Measurements from ENCODE around the gene NTN1.

The NTN1 gene

DNA sequence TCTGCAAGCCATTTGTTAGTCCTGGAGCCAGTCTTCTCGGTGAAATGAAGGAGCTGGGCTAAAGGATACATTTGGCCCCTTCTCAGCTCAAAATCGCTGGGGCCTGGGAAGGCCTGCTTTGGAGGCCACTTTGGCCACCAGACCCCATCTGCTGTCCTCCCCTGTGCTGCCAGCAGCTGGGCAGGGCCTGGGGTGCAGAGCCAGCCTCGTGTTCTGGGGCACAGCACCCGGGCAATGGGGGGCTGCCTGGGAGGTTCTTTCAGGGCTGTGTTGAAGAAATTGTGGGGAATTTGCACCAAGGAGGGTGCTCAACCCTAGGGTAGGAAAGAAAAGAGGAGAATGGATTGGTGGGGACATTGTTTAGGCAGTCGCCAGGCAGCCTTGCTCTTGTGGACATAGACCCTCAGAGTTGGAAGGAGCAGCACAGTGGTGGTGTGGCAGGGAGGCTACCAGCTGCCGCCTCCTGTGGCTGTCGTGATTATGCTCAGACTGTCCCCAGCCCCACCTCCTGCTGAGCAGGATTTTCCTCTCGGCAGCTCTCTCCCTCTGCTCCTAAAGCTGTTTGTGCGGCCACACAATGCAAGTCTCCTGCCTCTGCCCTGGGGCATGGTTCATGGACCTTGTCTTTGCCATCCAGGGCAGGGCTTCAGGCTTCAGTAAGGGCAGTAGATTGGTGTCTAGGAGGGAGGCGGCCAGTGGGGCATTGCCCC is 174.8 kb downstream of the NTN1 start:
- DNase-seq (ENCODE audit: low read depth): no peak

DNA sequence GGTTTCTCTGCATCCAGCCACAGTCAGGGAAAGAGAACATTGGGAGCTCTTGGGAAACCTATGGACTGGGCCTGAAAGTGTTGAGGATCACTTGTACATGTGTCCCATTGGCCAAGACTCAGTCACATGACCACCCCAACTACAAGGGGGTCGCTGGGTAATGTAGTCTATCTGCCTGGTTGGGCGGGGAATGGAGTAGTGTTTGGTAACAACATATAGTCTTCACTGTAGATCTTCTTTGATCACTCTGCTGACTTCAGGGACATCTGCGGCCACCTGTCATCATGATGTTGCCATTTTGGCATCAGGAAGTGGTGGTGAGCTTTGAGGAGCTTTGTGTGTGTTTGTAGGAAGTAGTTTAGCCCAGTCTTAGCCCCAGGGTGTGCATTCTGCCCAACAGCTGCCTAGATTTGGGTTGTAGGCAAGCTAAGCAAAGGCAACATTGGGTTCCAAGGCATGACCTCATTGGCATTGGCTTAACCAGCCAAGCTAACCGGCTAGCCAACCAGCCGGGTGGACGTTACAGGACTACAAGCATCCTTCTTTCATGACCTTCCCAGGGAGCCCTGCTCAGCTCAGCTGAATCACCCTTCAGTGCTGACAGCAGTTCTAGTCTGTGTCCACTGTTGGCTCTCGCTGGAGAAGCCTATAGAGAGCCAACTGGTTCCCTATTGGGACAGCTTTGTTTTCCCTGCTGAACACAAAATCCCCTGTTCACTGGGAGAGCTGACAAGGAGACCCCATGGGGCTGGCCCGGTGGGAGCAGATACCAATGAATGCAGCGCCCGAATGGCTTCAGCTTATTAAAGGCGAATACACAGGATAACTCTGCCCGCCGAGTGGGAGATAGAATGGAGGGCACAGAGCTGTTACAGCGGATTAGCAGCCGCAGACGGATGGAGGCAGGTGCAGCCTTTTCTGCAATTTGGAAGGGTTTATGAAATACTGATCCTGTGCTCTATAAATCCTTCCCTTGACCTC is 178.6 kb downstream of the NTN1 start:
- no peak for DNase-seq (ENCODE audit: low read depth)

DNA sequence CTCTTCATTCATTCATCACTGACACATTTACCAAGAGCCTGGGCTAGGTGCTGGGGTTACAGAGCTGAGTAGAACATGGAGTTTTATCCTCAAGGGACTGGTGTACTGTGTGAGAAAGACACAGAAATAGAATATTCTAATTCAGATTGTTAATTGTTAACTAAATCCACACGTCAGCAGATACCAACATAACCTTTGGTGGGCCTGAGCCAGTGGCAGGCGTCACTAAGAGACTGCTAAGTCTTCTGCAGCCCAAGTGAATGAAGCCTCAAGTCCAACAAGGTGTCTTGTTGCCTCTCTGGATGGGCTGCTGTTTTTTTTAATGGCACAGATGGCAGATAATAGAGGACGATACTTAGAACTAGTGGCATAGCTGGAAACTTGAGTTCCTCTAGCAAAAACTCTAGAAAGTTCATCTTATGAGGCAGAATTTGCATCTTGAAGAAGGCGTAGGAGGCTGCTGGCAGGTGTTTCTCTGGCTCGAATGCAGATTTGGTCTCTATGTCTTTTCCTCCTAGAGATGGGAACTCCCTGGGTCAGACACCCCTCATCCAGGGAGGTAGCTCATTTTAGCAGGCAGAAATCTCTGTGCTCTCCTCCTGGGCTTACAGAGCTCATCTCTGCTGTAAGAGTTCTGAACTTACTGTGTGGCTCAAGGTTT is 179.5 kb downstream of the NTN1 start:
- no peak for DNase-seq (ENCODE audit: low read depth)

- DNase-seq (ENCODE audit: low read depth): no peak
Measured at GRCh38 chr17:9202532-9202931, 181.2 kb downstream of the NTN1 start.

- no peak for DNase-seq (ENCODE audit: low read depth)
Measured at GRCh38 chr17:9203771-9204425, 182.6 kb downstream of the NTN1 start.

GRCh38 chr17:9204637-9205329 is 183.5 kb downstream of the NTN1 start:
- DNase-seq (ENCODE audit: low read depth): no peak

DNA sequence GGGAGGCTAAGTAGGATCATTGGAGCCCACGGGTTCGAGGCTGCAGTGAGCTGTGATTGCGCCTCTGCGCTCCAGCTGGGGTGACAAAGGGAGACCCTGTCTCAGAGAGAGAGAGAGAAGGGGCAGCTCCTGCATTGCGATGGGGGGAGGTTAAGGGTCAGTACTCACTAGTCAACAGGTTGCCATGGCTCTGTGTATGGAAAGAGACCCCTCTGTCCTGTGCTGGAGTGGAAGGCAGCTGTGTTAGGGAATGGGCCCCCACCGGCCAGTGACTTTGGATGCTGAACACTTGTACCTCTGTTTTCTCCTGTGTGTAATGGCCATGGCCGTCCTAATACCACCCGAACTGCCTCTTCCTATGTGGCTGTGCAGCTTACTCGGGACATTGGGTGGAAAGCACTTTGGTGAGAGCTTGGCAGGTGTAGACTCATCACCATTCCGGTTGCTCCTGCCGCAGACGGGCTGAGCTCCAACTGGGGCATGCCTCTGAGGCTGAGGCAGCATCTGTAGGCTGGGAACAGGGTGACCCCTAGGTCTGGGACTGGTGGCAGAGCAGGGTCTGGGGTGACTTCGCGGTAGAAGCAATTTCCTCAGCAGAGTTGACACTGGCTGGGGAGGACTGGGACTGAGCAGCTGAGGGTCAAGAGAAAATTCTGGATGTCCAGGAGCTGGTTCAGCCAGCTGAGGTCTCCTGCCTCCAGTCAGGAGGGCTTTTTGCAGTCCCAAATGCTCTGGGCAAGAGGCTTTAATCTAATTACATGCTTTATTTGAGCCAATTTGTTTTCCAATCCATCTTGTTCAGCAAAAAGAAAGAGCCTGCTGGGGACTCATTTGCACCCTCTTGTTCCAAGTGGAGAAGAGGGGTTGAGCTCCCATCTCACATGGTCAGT is 184.5 kb downstream of the NTN1 start:
- DNase-seq (ENCODE audit: low read depth): no peak

DNA sequence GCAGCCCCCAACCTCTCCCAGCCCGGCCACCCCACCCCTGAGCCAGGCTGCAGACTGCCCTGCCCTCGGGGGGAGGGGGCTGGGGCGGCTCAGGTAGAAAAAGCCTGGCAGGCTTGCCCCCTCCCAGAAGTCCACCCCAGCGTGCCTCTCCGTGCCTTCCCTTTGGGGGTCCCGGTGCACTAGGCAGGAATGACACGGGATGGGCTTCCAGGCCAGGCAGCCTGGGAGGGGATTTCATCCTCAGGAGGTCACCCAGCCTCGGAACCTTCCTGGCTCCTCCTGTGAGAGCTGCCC is 185.0 kb downstream of the NTN1 start:
- no peak for DNase-seq (ENCODE audit: low read depth)

DNA sequence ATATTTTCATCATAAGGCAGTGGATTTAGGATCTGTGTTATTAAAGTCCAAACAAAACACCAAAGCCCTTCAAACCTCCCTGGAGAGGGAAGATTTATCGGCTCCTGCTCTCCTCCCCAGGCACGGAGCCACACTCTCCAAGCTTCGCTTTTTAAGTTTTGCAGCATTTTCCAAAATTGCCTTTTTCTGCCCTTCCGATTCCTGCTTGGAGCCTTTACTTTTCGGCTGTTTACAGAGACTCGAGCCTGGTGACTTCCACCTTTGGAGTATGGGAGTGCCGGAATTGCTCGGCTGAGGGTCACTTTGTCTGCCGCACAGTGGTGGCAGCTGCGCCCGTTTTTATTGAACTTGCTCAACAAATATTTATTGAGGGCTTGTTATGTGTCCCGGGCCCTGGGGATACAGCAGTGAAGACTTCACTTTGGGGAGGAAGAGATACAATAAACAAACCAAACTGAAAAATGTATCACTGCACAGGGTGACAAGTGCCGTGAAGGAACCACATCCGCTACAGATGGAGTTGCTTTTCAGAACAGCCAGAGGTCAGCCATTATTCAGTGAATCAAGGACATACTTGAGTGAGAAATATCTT is 185.5 kb downstream of the NTN1 start:
- DNase-seq (ENCODE audit: low read depth): no peak

DNA sequence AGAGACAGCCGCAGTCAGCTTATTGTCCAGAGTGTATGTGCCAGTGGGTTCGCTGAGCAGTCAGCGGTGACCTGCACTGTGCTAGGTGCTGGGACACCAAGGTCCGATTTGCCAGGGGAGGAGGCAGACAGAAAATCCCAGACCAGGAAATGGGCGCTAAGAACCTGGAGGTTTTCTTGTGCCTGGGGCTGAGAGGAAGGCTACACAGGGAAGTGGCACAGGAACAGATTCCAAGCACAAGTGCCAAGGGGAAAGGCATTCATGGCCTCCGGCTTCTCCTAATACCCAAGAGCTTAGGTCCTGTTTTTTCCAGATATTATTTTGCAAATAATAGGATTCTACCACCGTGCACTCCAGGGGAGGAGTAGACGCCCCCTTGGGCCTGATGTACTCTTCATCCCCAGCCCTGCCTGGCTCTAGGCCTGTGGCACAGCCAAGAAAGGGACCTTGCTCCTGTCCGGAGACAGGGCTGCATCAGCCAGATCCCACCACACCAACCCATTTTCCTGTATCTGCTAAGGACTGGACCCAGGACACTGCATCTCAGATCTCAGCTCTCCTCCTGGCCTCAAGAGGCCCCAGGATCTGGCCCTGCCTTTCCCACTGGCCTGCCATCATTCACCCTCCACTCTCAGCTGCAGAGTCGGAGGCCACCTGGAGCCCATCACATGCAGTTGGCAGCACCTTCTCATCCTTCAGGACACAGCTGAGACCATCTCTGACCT is 187.2 kb downstream of the NTN1 start:
- DNase-seq (ENCODE audit: low read depth): no peak

GRCh38 chr17:9209347-9209746 is 188.0 kb downstream of the NTN1 start:
- no peak for DNase-seq (ENCODE audit: low read depth)

GRCh38 chr17:9209781-9210370 is 188.6 kb downstream of the NTN1 start:
- no peak for DNase-seq (ENCODE audit: low read depth)

DNA sequence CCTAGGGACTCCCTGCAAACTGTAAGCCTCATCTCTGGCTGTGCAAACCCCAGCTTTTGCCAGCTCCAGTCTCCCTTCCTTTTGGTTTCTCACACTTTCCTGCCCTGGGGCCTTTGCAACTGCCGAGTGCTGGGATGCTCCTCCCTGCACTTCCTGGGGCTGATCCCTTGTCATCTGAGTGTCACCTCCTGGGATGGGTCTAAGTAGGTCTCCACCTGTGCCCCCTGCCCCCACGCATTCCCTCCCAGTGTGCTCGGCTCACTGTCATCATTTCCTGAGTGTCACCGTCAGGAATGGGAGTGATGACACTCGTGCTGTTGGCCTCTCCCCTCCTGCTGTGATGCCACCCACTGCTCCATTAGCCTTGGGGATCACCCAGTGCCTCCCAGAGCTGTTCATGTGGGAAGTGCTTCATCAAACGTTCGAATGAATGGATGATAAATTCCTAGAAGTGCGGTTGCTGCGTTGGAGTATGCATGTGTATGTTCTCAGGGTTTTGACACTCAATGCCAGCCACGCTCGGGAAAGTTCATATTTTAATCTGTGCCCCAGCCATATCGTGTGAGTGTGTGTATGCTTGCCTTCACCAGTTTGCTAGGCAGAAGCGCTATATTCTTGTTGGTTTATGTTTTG is 189.9 kb downstream of the NTN1 start:
- DNase-seq (ENCODE audit: low read depth): no peak

DNA sequence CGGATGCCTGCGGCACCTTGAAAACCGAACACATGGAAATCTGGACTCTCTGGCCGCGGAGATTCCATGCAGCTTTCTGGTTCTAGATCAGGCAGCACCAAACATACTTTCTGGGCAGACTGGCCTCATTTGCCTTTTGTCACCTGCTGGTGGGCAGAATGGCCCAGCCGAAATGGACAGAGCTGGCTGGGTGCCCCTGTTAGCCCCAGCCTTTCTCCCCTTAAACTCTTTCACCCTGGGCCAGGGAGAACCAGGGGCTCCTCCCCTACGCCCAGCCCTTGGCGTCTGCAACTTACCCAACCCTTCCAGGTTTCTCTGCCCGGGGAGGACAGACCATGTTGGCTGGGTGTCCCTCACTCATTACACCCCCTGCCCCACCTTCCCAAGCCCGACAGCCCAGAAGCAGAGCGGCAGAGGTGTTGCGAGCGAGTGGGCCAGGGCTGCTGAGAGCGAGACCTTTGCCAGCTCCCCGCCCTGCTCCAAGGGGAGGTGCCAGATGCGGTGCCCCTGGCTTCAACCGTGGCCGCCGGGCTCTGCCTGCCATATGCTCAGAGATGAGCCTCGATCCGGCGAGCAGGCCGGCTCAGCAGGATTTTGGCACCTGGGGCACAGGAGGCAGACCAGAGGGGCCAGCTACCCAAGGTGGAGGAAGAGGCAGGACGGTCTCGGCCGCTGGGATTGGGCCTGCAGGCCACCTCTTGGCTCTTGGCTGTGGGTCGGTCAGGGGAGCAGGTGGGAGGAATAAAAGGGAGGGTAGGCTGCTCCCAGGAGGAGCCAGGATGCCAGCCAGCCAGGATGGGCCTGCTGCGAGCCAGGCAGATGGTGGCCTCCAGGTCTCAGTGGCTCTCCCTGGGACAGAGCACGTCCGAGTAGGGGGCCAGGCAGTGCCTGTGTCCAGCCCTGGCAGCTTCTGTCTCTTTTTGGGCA is 191.3 kb downstream of the NTN1 start:
- no peak for DNase-seq (ENCODE audit: low read depth)

DNA sequence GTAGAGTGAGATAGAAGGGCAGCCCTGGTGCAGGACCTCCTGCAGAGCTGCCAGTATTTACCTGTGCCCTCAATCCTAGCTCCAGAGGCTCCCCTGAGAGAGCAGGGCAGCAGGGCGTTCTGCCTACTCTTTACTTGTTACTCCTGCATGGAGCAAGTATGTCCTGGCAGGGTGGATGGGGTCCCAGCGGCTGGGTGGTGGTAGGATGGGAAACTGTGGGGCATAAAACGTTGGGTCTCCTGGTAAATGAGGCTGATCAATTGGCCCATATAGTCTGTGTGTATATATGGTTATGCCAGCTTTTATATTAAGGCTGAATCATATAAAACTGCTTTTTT is 192.0 kb downstream of the NTN1 start:
- no peak for DNase-seq (ENCODE audit: low read depth)

DNA sequence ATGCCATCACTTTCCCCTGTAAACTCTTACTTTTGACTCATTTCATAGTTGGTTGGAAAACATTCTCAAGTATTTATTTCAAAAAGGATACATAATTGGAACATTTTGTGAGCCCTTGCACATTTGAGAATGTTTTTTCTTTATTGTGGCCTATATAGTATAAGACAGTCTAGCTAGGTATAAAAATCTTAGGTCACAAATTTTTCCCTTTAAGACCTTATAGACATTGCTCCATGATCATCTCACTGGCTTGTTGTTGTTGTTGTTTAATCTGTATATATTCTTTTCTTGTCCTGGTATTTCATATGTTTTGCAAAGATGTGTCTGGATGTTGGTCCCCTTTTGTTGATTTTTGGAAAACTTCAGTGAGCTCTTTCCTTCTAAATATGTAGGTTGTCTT is 194.2 kb downstream of the NTN1 start:
- DNase-seq (ENCODE audit: low read depth): no peak

DNA sequence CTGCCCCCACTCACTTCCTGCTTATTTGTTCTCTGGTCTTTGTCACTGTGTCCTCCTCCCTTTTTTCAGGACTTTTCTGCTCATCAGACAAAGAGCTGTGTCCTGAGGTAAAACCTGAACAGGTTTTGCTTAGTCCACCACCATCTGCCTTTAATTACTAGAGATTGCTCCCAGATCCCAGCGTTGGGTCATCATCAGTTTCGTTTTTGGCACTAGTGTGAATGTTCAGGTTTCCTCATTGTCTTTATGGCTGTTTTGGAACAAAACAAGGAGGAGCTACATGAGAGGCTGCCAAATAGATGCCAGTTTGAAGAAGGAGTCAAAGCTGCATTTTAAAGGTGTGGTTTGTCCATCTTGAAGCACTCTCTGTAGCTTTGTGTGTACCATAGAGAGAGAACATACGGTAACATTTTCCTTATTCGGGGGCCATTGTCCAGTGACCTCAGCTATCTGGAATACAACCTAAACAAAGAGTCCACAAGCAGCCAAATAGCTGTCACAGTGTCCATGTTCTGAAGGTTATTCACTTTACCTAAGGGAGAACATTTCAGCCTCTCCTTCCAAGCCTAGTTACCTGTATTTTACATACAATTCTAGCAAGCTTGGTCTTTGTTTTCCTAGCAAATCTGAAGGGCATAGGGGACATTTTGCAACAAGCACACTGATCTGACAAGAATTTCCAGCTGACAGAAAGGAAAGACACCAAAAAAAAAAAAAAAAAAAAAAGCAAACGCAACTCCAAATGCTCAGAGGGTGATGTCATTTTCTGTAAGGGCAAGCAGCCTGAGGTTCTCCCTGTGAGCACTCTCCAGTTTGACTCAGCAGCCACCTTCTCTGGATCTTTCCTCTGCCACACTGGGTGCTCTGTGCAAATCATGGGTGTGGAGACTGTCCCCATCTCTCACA is 196.1 kb downstream of the NTN1 start:
- peak; percentile 87 for DNase-seq (ENCODE audit: low read depth)

Measured in fibroblast of gingiva (primary cell).